ENCODE data around the gene NFKB2.
A peak's percentile ranks its signal among the peaks of the same experiment; 100 is the strongest.

NFKB2 gene

DNA sequence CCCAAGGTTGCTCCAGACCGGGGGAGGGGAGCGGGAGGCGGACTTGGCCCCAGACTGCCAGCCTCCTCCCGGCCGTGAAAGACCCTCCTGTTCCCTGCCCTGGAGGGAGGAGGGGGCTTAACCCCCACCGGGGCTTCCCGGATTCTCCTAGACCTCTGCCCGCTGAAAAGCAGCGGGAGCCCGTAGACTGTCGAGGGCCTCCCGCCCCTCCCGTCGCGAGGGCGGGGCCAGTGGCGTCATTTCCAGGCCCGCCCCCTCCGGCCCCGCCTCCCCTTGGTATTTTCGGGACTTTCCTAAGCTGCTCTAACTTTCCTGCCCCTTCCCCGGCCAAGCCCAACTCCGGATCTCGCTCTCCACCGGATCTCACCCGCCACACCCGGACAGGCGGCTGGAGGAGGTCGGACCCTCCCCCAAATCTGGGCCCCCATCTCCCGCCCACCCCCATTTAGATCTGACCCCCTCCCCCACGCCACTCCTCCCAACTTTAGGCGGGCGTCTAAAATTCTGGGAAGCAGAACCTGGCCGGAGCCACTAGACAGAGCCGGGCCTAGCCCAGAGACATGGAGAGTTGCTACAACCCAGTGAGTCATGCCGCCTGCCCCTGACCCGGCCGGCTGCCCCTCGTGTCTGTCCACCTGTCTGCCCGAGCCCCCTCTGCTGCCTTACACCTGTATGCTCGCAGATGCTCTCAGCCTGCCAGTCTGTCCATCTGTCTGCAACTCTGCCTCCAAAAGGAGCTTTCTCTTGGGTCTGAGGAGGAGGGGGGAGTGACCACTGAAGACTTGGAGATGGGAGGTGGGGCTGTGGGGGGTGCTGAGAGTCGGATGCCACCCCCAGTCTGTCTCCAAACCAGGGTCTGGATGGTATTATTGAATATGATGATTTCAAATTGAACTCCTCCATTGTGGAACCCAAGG lies at the start of gene NFKB2:
TSS of gene NFKB2 (plus strand) at position 306 of the 917 bp plus-strand sequence. CDS start at position 561, 255 bp downstream.
- Histone ChIP-seq H3K4me1 (ENCODE audit: insufficient read depth, insufficient read length) (peaks cover 24% of the 10 kb centered on the region), H3K4me3 (ENCODE audit: insufficient read length, low read depth) (peak within 1 kb of the TSS; percentile 77), H3K27me3 (ENCODE audit: insufficient read depth, insufficient read length) (peaks cover 4% of the 10 kb centered on the region), H3K36me3 (ENCODE audit: insufficient read depth, insufficient read length, low read length) (peaks cover 37% of the 10 kb centered on the region), H3K9ac (ENCODE audit: insufficient read length, low read depth) (peak within 1 kb of the TSS; percentile 92), H3K9me3 (ENCODE audit: insufficient read depth, low read length) (no peaks in the 10 kb centered on the region)
- TF ChIP-seq YY1 (IDR thresholded peaks at IDR 0.05; ENCODE audit: insufficient read depth, insufficient read length) (no peak), ZNF274 (IDR thresholded peaks at IDR 0.05; ENCODE audit: low read depth, low read length) (no peak), SUZ12 (IDR thresholded peaks at IDR 0.05; ENCODE audit: extremely low read depth, insufficient read depth, insufficient read length) (no peak)
- peak; percentile 78 for DNase-seq (ENCODE audit: low read depth, low spot score)

DNA sequence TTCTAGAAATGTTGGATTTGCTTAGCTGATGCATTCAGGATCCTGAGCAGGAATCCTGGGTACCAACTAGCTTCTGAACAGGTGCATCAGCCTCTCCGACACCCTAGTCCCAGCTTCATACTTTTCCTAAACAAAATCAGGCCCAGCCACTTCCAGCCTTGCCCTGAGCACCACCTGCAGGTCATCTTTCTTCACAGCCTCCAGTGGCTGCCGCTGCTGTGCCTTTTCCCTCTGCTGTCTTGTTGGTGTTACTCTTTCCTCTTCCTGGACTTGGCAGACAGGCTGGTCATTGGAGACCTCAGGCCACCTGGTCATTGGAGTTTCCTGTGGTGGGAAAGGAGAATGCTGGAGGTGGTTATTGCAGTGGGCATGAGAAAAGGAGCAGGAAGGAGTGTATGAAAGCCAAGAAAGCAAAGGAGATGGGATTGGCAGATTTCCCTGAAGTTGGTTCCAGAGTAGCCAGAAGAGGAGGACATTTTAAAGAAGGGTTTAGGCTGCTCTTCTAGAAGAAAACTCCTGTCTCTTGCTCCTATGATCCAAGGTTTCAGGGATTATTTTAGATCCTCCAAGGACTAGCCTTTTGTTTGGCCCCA lies 48.2 kb upstream of the NFKB2 start:
- DNase-seq (ENCODE audit: low read depth, low spot score) = peak; percentile 46
- no peak for TF ChIP-seq SUZ12 (IDR thresholded peaks at IDR 0.05; ENCODE audit: extremely low read depth, insufficient read depth, insufficient read length)
- no peak for TF ChIP-seq YY1 (IDR thresholded peaks at IDR 0.05; ENCODE audit: insufficient read depth, insufficient read length)
- TF ChIP-seq ZNF274 (IDR thresholded peaks at IDR 0.05; ENCODE audit: low read depth, low read length) = no peak
- Histone ChIP-seq H3K36me3 (ENCODE audit: insufficient read depth, insufficient read length, low read length) (peaks cover 31% of the 10 kb centered on the region), H3K4me1 (ENCODE audit: insufficient read depth, insufficient read length) (no peaks in the 10 kb centered on the region), H3K27me3 (ENCODE audit: insufficient read depth, insufficient read length) (peaks cover 15% of the 10 kb centered on the region), H3K4me3 (ENCODE audit: insufficient read length, low read depth) (no peak overlapping the region), H3K9ac (ENCODE audit: insufficient read length, low read depth) (no peak overlapping the region), H3K9me3 (ENCODE audit: insufficient read depth, low read length) (no peaks in the 10 kb centered on the region)

GRCh38 chr10:102352066-102352715 lies 43.3 kb upstream of the NFKB2 start:
- Histone ChIP-seq H3K4me1 (ENCODE audit: insufficient read depth, insufficient read length) (no peaks in the 10 kb centered on the region), H3K36me3 (ENCODE audit: insufficient read depth, insufficient read length, low read length) (peaks cover 63% of the 10 kb centered on the region)
- TF ChIP-seq SUZ12 (IDR thresholded peaks at IDR 0.05; ENCODE audit: extremely low read depth, insufficient read depth, insufficient read length) = no peak
- no peak for TF ChIP-seq ZNF274 (IDR thresholded peaks at IDR 0.05; ENCODE audit: low read depth, low read length)
- TF ChIP-seq YY1 (IDR thresholded peaks at IDR 0.05; ENCODE audit: insufficient read depth, insufficient read length) = no peak

DNA sequence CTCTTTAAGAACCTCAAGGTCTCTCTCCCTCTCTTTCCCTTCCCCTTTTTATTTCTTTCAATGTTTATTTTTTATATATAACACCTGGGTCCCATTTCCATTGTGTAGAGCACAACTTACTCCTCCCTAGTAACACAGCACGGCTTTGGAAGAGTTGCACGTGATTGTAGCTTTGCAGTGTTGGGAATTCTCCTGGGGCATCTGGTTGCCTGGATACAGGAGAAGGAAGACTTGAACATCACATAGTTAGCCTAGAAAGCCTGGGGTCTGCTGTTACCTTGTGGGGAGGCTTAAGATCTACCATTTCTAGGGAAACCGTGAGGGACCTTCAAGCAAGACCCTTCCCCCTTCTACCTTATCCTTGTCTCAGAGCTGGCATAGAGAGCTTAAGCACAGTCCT lies 41.1 kb upstream of the NFKB2 start:
- Histone ChIP-seq H3K9ac (ENCODE audit: insufficient read length, low read depth) (no peak overlapping the region), H3K36me3 (ENCODE audit: insufficient read depth, insufficient read length, low read length) (peaks cover 78% of the 10 kb centered on the region), H3K4me3 (ENCODE audit: insufficient read length, low read depth) (no peak overlapping the region), H3K27me3 (ENCODE audit: insufficient read depth, insufficient read length) (no peaks in the 10 kb centered on the region), H3K4me1 (ENCODE audit: insufficient read depth, insufficient read length) (no peaks in the 10 kb centered on the region), H3K9me3 (ENCODE audit: insufficient read depth, low read length) (no peaks in the 10 kb centered on the region)
- no peak for DNase-seq (ENCODE audit: low read depth, low spot score)
- TF ChIP-seq YY1 (IDR thresholded peaks at IDR 0.05; ENCODE audit: insufficient read depth, insufficient read length) (no peak), SUZ12 (IDR thresholded peaks at IDR 0.05; ENCODE audit: extremely low read depth, insufficient read depth, insufficient read length) (no peak), ZNF274 (IDR thresholded peaks at IDR 0.05; ENCODE audit: low read depth, low read length) (no peak)

More at GRCh38 chr10:102352066-102352715, 43.3 kb upstream of the NFKB2 start:
- H3K9me3 ChIP-seq (ENCODE audit: insufficient read depth, low read length) = no peaks in the 10 kb centered on the region
- DNase-seq (ENCODE audit: low read depth, low spot score) = no peak
- no peak overlapping the region for H3K4me3 ChIP-seq (ENCODE audit: insufficient read length, low read depth)
- H3K27me3 ChIP-seq (ENCODE audit: insufficient read depth, insufficient read length) = no peaks in the 10 kb centered on the region
- H3K9ac ChIP-seq (ENCODE audit: insufficient read length, low read depth) = no peak overlapping the region

GRCh38 chr10:102358712-102359382 lies 36.7 kb upstream of the NFKB2 start:
- TF ChIP-seq SUZ12 (IDR thresholded peaks at IDR 0.05; ENCODE audit: extremely low read depth, insufficient read depth, insufficient read length) (no peak), ZNF274 (IDR thresholded peaks at IDR 0.05; ENCODE audit: low read depth, low read length) (no peak), YY1 (IDR thresholded peaks at IDR 0.05; ENCODE audit: insufficient read depth, insufficient read length) (no peak)
- no peak overlapping the region for H3K9ac ChIP-seq (ENCODE audit: insufficient read length, low read depth)
- peaks cover 83% of the 10 kb centered on the region for H3K36me3 ChIP-seq (ENCODE audit: insufficient read depth, insufficient read length, low read length)
- no peaks in the 10 kb centered on the region for H3K4me1 ChIP-seq (ENCODE audit: insufficient read depth, insufficient read length)
- no peaks in the 10 kb centered on the region for H3K9me3 ChIP-seq (ENCODE audit: insufficient read depth, low read length)
- no peak overlapping the region for H3K4me3 ChIP-seq (ENCODE audit: insufficient read length, low read depth)
- DNase-seq (ENCODE audit: low read depth, low spot score) = no peak
- H3K27me3 ChIP-seq (ENCODE audit: insufficient read depth, insufficient read length) = no peaks in the 10 kb centered on the region

GRCh38 chr10:102367441-102367840 lies 28.1 kb upstream of the NFKB2 start:
- Histone ChIP-seq H3K4me3 (ENCODE audit: insufficient read length, low read depth) (no peak overlapping the region), H3K4me1 (ENCODE audit: insufficient read depth, insufficient read length) (no peaks in the 10 kb centered on the region), H3K9ac (ENCODE audit: insufficient read length, low read depth) (no peak overlapping the region), H3K27me3 (ENCODE audit: insufficient read depth, insufficient read length) (no peaks in the 10 kb centered on the region), H3K36me3 (ENCODE audit: insufficient read depth, insufficient read length, low read length) (peaks cover 83% of the 10 kb centered on the region), H3K9me3 (ENCODE audit: insufficient read depth, low read length) (peaks cover 12% of the 10 kb centered on the region)
- no peak for TF ChIP-seq SUZ12 (IDR thresholded peaks at IDR 0.05; ENCODE audit: extremely low read depth, insufficient read depth, insufficient read length)
- no peak for TF ChIP-seq ZNF274 (IDR thresholded peaks at IDR 0.05; ENCODE audit: low read depth, low read length)
- no peak for TF ChIP-seq YY1 (IDR thresholded peaks at IDR 0.05; ENCODE audit: insufficient read depth, insufficient read length)
- no peak for DNase-seq (ENCODE audit: low read depth, low spot score)
